ENCODE data around the gene ADISSP.

DNA sequence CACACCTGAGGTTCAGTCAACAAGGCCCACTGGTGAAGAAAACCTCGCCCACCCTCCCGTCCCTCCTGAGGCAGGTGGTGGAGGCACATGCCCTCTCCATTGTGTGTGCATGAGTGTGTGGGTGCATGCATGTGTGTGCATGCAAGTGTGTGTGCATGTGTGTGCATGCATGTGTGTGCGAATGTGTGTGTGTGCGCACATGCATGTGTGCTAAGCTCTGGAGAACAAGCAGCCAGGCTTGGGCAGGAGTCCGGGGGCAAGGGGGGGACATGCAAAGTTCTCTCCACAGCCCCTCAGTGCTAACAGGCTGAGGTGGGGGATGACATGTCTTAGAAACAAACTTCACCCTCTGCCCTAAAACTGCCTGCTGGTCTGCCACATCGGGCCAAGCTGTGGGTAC is 38.2 kb downstream of the ADISSP start:
- TF ChIP-seq EZH2 (IDR thresholded peaks at IDR 0.05), result no peak
- TF ChIP-seq, protein P1, sequence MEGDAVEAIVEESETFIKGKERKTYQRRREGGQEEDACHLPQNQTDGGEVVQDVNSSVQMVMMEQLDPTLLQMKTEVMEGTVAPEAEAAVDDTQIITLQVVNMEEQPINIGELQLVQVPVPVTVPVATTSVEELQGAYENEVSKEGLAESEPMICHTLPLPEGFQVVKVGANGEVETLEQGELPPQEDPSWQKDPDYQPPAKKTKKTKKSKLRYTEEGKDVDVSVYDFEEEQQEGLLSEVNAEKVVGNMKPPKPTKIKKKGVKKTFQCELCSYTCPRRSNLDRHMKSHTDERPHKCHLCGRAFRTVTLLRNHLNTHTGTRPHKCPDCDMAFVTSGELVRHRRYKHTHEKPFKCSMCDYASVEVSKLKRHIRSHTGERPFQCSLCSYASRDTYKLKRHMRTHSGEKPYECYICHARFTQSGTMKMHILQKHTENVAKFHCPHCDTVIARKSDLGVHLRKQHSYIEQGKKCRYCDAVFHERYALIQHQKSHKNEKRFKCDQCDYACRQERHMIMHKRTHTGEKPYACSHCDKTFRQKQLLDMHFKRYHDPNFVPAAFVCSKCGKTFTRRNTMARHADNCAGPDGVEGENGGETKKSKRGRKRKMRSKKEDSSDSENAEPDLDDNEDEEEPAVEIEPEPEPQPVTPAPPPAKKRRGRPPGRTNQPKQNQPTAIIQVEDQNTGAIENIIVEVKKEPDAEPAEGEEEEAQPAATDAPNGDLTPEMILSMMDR (IDR thresholded peaks at IDR 0.05 in 2 of 3, conservative IDR thresholded peaks at IDR 0.05 in 1 of 3; ENCODE audit: borderline replicate concordance in 1 of 3, insufficient read depth in 1 of 3, low read depth in 2 of 3, low read length in 2 of 3), result no peak
- TF ChIP-seq ELF1 (IDR thresholded peaks at IDR 0.05; ENCODE audit: borderline replicate concordance, low read depth), result no peak
- TF ChIP-seq SIN3A (IDR thresholded peaks at IDR 0.05; ENCODE audit: low read depth), result no peak
- no peak for TF ChIP-seq YY1 (IDR thresholded peaks at IDR 0.05; ENCODE audit: extremely low read depth, insufficient replicate concordance, low read depth, low read length)

All from HCT116 (cell line).